GM11168 (cell line): Measurements from ENCODE around the gene SATB2.

Experiments used
- in situ Hi-C: fragments of 300-500 bp; cut with MboI; formaldehyde crosslinking; loops from one replicate; pipeline ENCODE4 v1.12.0; 2022; ENCODE audit warnings: low sequenced_read_pairs; ENCODE audit not compliant: unreplicated experiment

The SATB2 gene

GRCh38 chr2:199467066-199467822 is 9.5 kb upstream of the SATB2 start:
- in situ Hi-C loops = no loop called here

- in situ Hi-C loops = no loop called here
Measured at GRCh38 chr2:199466692-199467065, 8.9 kb upstream of the SATB2 start.

- in situ Hi-C loops = no loop called here
Measured at GRCh38 chr2:199465988-199466691, 8.4 kb upstream of the SATB2 start.

GRCh38 chr2:199465390-199465789 is 7.7 kb upstream of the SATB2 start:
- in situ Hi-C loops = no loop called here

GRCh38 chr2:199464606-199465352 is 7.0 kb upstream of the SATB2 start:
- in situ Hi-C loops = no loop called here

- in situ Hi-C loops = no loop called here
Measured at GRCh38 chr2:199463708-199464605, 6.2 kb upstream of the SATB2 start.

GRCh38 chr2:199462956-199463692 is 5.4 kb upstream of the SATB2 start:
- in situ Hi-C loops = no loop called here

GRCh38 chr2:199462347-199462955 is 4.7 kb upstream of the SATB2 start:
- in situ Hi-C loops = no loop called here

- in situ Hi-C loops = no loop called here
Measured at GRCh38 chr2:199461711-199462346, 4.1 kb upstream of the SATB2 start.

GRCh38 chr2:199460846-199461710 is 3.3 kb upstream of the SATB2 start:
- in situ Hi-C loops = no loop called here

GRCh38 chr2:199460101-199460671 is 2.4 kb upstream of the SATB2 start:
- in situ Hi-C loops = no loop called here

GRCh38 chr2:199459286-199460100 is 1.8 kb upstream of the SATB2 start:
- in situ Hi-C loops = no loop called here

- in situ Hi-C loops = no loop called here
Measured at GRCh38 chr2:199458806-199459285, 1.1 kb upstream of the SATB2 start.

- in situ Hi-C loops = no loop called here
Measured at GRCh38 chr2:199458009-199458805, 468 bp upstream of the SATB2 start.

GRCh38 chr2:199456383-199457146 is 1.2 kb downstream of the SATB2 start:
- in situ Hi-C loops = no loop called here
